ENCODE measurements around the gene BRAF. TPM values are rescaled to one million over a fixed set of nuclear protein-coding genes. Genes with fewer than 3 reads are reported as not detected.
"Not testable (repeated sequence)": the region's sequence is repeated elsewhere in the genome, so short reads cannot be mapped to it uniquely, and the experiment has no call there.

BRAF gene
- total RNA-seq, 1 donor from 2014 or later, result 44.6 TPM

- Mint-ChIP-seq H3K4me3 (no peak overlapping the region), H3K27me3 (ENCODE audit: low read depth) (no peaks in the 10 kb centered on the region), H3K4me1 (peaks cover 20% of the 10 kb centered on the region), H3K36me3 (peaks cover 38% of the 10 kb centered on the region), H3K9me3 (no peaks in the 10 kb centered on the region), H3K27ac (no peak overlapping the region)
- DNase-seq (ENCODE audit: low spot score in 2 of 2, unreplicated experiment in 2 of 2), result no peak
- no peak for TF ChIP-seq CTCF (IDR thresholded peaks at IDR 0.05; ENCODE audit: unreplicated experiment)
Measured at GRCh38 chr7:140678816-140679130, 246.0 kb downstream of the BRAF start.

GRCh38 chr7:140678081-140678815 is 246.5 kb downstream of the BRAF start:
- H3K27ac Mint-ChIP-seq, result no peak overlapping the region

GRCh38 chr7:140677496-140677895 is 247.2 kb downstream of the BRAF start:
- Mint-ChIP-seq H3K27ac (no peak overlapping the region), H3K27me3 (ENCODE audit: low read depth) (no peaks in the 10 kb centered on the region), H3K36me3 (peaks cover 38% of the 10 kb centered on the region), H3K4me3 (no peak overlapping the region), H3K4me1 (peaks cover 23% of the 10 kb centered on the region), H3K9me3 (no peaks in the 10 kb centered on the region)
- DNase-seq (ENCODE audit: low spot score in 2 of 2, unreplicated experiment in 2 of 2), result no peak
- no peak for TF ChIP-seq CTCF (IDR thresholded peaks at IDR 0.05; ENCODE audit: unreplicated experiment)

More at GRCh38 chr7:140678081-140678815, 246.5 kb downstream of the BRAF start:
- Mint-ChIP-seq H3K4me3 (no peak overlapping the region), H3K9me3 (no peaks in the 10 kb centered on the region), H3K4me1 (peaks cover 23% of the 10 kb centered on the region), H3K27me3 (ENCODE audit: low read depth) (no peaks in the 10 kb centered on the region), H3K36me3 (peaks cover 38% of the 10 kb centered on the region)
- no peak for TF ChIP-seq CTCF (IDR thresholded peaks at IDR 0.05; ENCODE audit: unreplicated experiment)
- no peak for DNase-seq (ENCODE audit: low spot score in 2 of 2, unreplicated experiment in 2 of 2)

- peaks cover 34% of the 10 kb centered on the region for H3K36me3 Mint-ChIP-seq
Measured at GRCh38 chr7:140676956-140677355, 247.8 kb downstream of the BRAF start.

GRCh38 chr7:140676306-140676705 is 248.4 kb downstream of the BRAF start:
- Mint-ChIP-seq H3K4me1 (peaks cover 28% of the 10 kb centered on the region), H3K4me3 (no peak overlapping the region), H3K27me3 (ENCODE audit: low read depth) (no peaks in the 10 kb centered on the region), H3K9me3 (no peaks in the 10 kb centered on the region), H3K36me3 (peaks cover 34% of the 10 kb centered on the region), H3K27ac (no peak overlapping the region)
- DNase-seq (ENCODE audit: low spot score in 2 of 2, unreplicated experiment in 2 of 2), result no peak
- TF ChIP-seq CTCF (IDR thresholded peaks at IDR 0.05; ENCODE audit: unreplicated experiment), result no peak

More at GRCh38 chr7:140676956-140677355, 247.8 kb downstream of the BRAF start:
- H3K27me3 Mint-ChIP-seq (ENCODE audit: low read depth); H3K9me3 Mint-ChIP-seq; H3K4me3 Mint-ChIP-seq; H3K27ac Mint-ChIP-seq; DNase-seq (ENCODE audit: low spot score in 2 of 2, unreplicated experiment in 2 of 2): not testable (repeated sequence)
- peaks cover 28% of the 10 kb centered on the region for H3K4me1 Mint-ChIP-seq

GRCh38 chr7:140675726-140676125 is 249.0 kb downstream of the BRAF start:
- no peaks in the 10 kb centered on the region for H3K9me3 Mint-ChIP-seq
- no peaks in the 10 kb centered on the region for H3K27me3 Mint-ChIP-seq (ENCODE audit: low read depth)
- H3K4me3 Mint-ChIP-seq, result no peak overlapping the region
- no peak overlapping the region for H3K27ac Mint-ChIP-seq
- peaks cover 30% of the 10 kb centered on the region for H3K36me3 Mint-ChIP-seq
- peaks cover 28% of the 10 kb centered on the region for H3K4me1 Mint-ChIP-seq
- DNase-seq (ENCODE audit: low spot score in 2 of 2, unreplicated experiment in 2 of 2), result no peak
- no peak for TF ChIP-seq CTCF (IDR thresholded peaks at IDR 0.05; ENCODE audit: unreplicated experiment)
